Measurements from ENCODE around the gene GNAL. TPM values are rescaled to one million over a fixed set of nuclear protein-coding genes. Genes with fewer than 3 reads are reported as not detected.

Gene GNAL
- total RNA-seq, 2 experiments from 2014 or later, result 0.05 TPM; not detected in 1

GRCh38 chr18:11925800-11926481 lies 236.9 kb downstream of the GNAL start:
- Mint-ChIP-seq H3K9me3 (no peaks in the 10 kb centered on the region), H3K4me3 (no peak overlapping the region), H3K27ac (no peak overlapping the region), H3K36me3 (ENCODE audit: low read depth) (no peaks in the 10 kb centered on the region), H3K27me3 (ENCODE audit: low read depth) (no peaks in the 10 kb centered on the region), H3K4me1 (ENCODE audit: low read depth) (no peaks in the 10 kb centered on the region)
- intact Hi-C loops (cut with micrococcal nuclease), result no loop called here
- no peak for DNase-seq
- CTCF ChIA-PET, result interaction anchor here (0.6 to 4.0 kb wide), 2 partner anchors 11 to 123 kb away, joined by 3 to 25 read pairs; no protein-coding TSS in a partner anchor

GRCh38 chr18:11927497-11927896 lies 238.4 kb downstream of the GNAL start:
- H3K27me3 Mint-ChIP-seq (ENCODE audit: low read depth), result no peaks in the 10 kb centered on the region
- H3K4me3 Mint-ChIP-seq, result no peak overlapping the region
- no peak overlapping the region for H3K27ac Mint-ChIP-seq
- no peaks in the 10 kb centered on the region for H3K9me3 Mint-ChIP-seq
- CTCF ChIA-PET, result interaction anchor here (0.7 to 4.0 kb wide), 2 partner anchors 10 to 1744 kb away, joined by 3 to 25 read pairs; no protein-coding TSS in a partner anchor
- H3K4me1 Mint-ChIP-seq (ENCODE audit: low read depth), result no peaks in the 10 kb centered on the region
- H3K36me3 Mint-ChIP-seq (ENCODE audit: low read depth), result no peaks in the 10 kb centered on the region
- DNase-seq, result no peak
- intact Hi-C loops (cut with micrococcal nuclease), result no loop called here

- DNase-seq, result no peak
- CTCF ChIA-PET, result interaction anchor here (1.0 to 1.8 kb wide), 2 partner anchors 63 to 100 kb away, joined by 3 to 16 read pairs; no protein-coding TSS in a partner anchor
- no peaks in the 10 kb centered on the region for H3K36me3 Mint-ChIP-seq (ENCODE audit: low read depth)
- intact Hi-C loops (cut with micrococcal nuclease), result no loop called here
- H3K27me3 Mint-ChIP-seq (ENCODE audit: low read depth), result no peaks in the 10 kb centered on the region
- H3K9me3 Mint-ChIP-seq, result no peaks in the 10 kb centered on the region
- H3K4me3 Mint-ChIP-seq, result no peak overlapping the region
- H3K4me1 Mint-ChIP-seq (ENCODE audit: low read depth), result no peaks in the 10 kb centered on the region
- no peak overlapping the region for H3K27ac Mint-ChIP-seq
Measured at GRCh38 chr18:11932393-11932792, 243.3 kb downstream of the GNAL start.

Small RNA genes within 50 kb of the gene (microRNA-seq; reads per million reads assigned to microRNA genes)
- gene MIR7153 (ENCODE audit: borderline microRNAs expressed, borderline replicate concordance), result not detected

Other genes with a start within 250 kb of the GNAL start
- not detected for gene SLC35G4, start 79.7 kb upstream of the GNAL start, total RNA-seq
- gene CHMP1B, start 162.1 kb downstream of the GNAL start, total RNA-seq, result 10 to 100 TPM; 23.2 TPM
- 10 to 100 TPM; 30.4 to 34.3 TPM for gene MPPE1, start 219.1 kb downstream of the GNAL start, total RNA-seq

Measured in activated naive CD4-positive, alpha-beta T cell treated with anti-CD3 and anti-CD28 coated beads for 36 hours (primary cell).